SK-N-SH (cell line): ENCODE results near the gene HIPK1. TPM values are rescaled to one million over a fixed set of nuclear protein-coding genes. Genes with fewer than 3 reads are reported as not detected.

Experiments used
- CTCF ChIA-PET: fragments of 300-600, 350-600 bp; formaldehyde crosslinking; extraction: SDS; loops from one replicate; lab custom pipeline; 2021; lab: Yijun Ruan, JAX
- POLR2A ChIA-PET: fragments of 350-600 bp; sonication (Branson Sonifier 250); formaldehyde crosslinking; extraction: SDS; loops from one replicate; lab custom pipeline; 2020; ENCODE audit warnings: antibody characterized with exemption, inconsistent platforms; lab: Yijun Ruan, JAX
- DNase-seq: peaks from one replicate; pipeline ENCODE4 v3.0.0; 2012
- H2AFZ ChIP-seq: fragments of 200-600 bp; sonication (generic); 2 replicates; pipeline ENCODE4 v1.8.1; 2016; ENCODE audit warnings: antibody characterized with exemption, mild to moderate bottlenecking, low read depth
- H3F3A ChIP-seq: fragments of 200-600 bp; sonication (generic); replicated peaks from 2 replicates; pipeline ENCODE3; 2016; ENCODE audit warnings: antibody characterized with exemption, mild to moderate bottlenecking; ENCODE audit not compliant: insufficient read depth
- H3K27ac ChIP-seq, 2 experiments: fragments of 200-500 bp in 1 of 2; fragments of 200-600 bp in 1 of 2; sonication (Bioruptor generic) in 1 of 2; sonication (generic), shearing (Covaris generic) in 1 of 2; 2 replicates each; pipeline versions ENCODE4 v1.5.1 to v1.6.1; 2014 to 2016; ENCODE audit warnings: low read depth in 2 of 2, inconsistent platforms in 1 of 2, low read length in 1 of 2, mild to moderate bottlenecking in 1 of 2, mixed read lengths in 1 of 2
- H3K27me3 ChIP-seq: fragments of 200-600 bp; sonication (generic), shearing (Covaris generic); 2 replicates; pipeline ENCODE4 v1.6.1; 2016; ENCODE audit warnings: mixed run types; ENCODE audit not compliant: insufficient read depth
- H3K36me3 ChIP-seq, 2 experiments: fragments of 200-500 bp in 1 of 2; fragments of 200-600 bp in 1 of 2; sonication (Bioruptor generic) in 1 of 2; sonication (generic) in 1 of 2; replicated peaks in 1 of 2; 2 replicates each; pipeline versions ENCODE3 to v1.5.1; 2014 to 2016; ENCODE audit warnings: low read length in 1 of 2, mild to moderate bottlenecking in 1 of 2; ENCODE audit not compliant: insufficient read depth in 2 of 2, control insufficient read depth in 1 of 2
- H3K4me1 ChIP-seq, 2 experiments: fragments of 200-500 bp in 1 of 2; fragments of 200-600 bp in 1 of 2; sonication (Bioruptor generic) in 1 of 2; sonication (generic), shearing (Covaris generic) in 1 of 2; 2 replicates each; pipeline versions ENCODE4 v1.5.1 to v1.6.1; 2014 to 2016; ENCODE audit warnings: low read depth in 1 of 2, low read length in 1 of 2, mixed run types in 1 of 2; ENCODE audit not compliant: insufficient read depth in 2 of 2, control insufficient read depth in 1 of 2
- H3K4me2 ChIP-seq: fragments of 200-600 bp; sonication (generic), shearing (Covaris generic); 2 replicates; pipeline ENCODE4 v1.6.1; 2017; ENCODE audit warnings: mixed run types
- H3K4me3 ChIP-seq, 2 experiments: fragments of 200-500 bp in 1 of 2; fragments of 200-600 bp in 1 of 2; sonication (Bioruptor generic) in 1 of 2; sonication (generic), shearing (Covaris generic) in 1 of 2; 2 replicates each; pipeline versions ENCODE4 v1.5.1 to v1.8.1; 2014 to 2016; ENCODE audit warnings: low read depth in 2 of 2, inconsistent platforms in 1 of 2, low read length in 1 of 2, mild to moderate bottlenecking in 1 of 2, mixed read lengths in 1 of 2, moderate library complexity in 1 of 2
- H3K79me2 ChIP-seq: fragments of 200-600 bp; sonication (generic); 2 replicates; pipeline ENCODE4 v1.8.1; 2017; ENCODE audit warnings: mild to moderate bottlenecking; ENCODE audit not compliant: insufficient read depth
- H3K9ac ChIP-seq: fragments of 200-600 bp; sonication (generic); 2 replicates; pipeline ENCODE4 v1.6.1; 2017; ENCODE audit warnings: mixed run types
- H3K9me2 ChIP-seq: fragments of 200-600 bp; sonication (generic); 2 replicates; pipeline ENCODE4 v1.6.1; 2017; ENCODE audit warnings: mixed run types
- H3K9me3 ChIP-seq: fragments of 200-600 bp; sonication (generic); 2 replicates; pipeline ENCODE4 v1.6.1; 2017; ENCODE audit warnings: mixed run types, mild to moderate bottlenecking, moderate library complexity
- H4K20me1 ChIP-seq: fragments of 200-600 bp; sonication (generic); 2 replicates; pipeline ENCODE4 v1.6.1; 2017; ENCODE audit warnings: mild to moderate bottlenecking, mixed run types; ENCODE audit not compliant: insufficient read depth
- EP300 ChIP-seq, 2 experiments: IDR thresholded peaks; 2 replicates each; pipeline versions ENCODE4 v1.4.0 to v1.6.1; 2012; ENCODE audit warnings: borderline replicate concordance in 1 of 2, low read depth in 1 of 2, low read length in 1 of 2
- EZH2phosphoT487 ChIP-seq: fragments of 200-600 bp; sonication (generic); IDR thresholded peaks from 2 replicates; pipeline ENCODE4 v1.6.1; 2017; ENCODE audit warnings: low read depth, mixed run types, mild to moderate bottlenecking, antibody characterized with exemption, moderate library complexity, borderline replicate concordance
- GATA2 ChIP-seq: sonication (generic); formaldehyde crosslinking; IDR thresholded peaks from 2 replicates; pipeline ENCODE4 v1.5.0; 2020; ENCODE audit warnings: mild to moderate bottlenecking, missing genetic modification reagents
- MXI1 ChIP-seq: IDR thresholded peaks from 2 replicates; pipeline ENCODE4 v1.6.1; 2012; ENCODE audit warnings: mild to moderate bottlenecking, low read depth, low read length, improper control_type of control experiment
- NRF1 ChIP-seq: IDR thresholded peaks from 2 replicates; pipeline ENCODE4 v1.6.1; 2012; ENCODE audit warnings: low read depth, mild to moderate bottlenecking, low read length
- RAD21 ChIP-seq: IDR thresholded peaks from 2 replicates; pipeline ENCODE4 v1.6.1; 2012; ENCODE audit warnings: mild to moderate bottlenecking, low read length
- RCOR1 ChIP-seq: fragments of 150-350 bp; IDR thresholded peaks from 2 replicates; pipeline ENCODE4 v1.6.1; 2017; ENCODE audit warnings: antibody characterized with exemption, low read length
- RFX5 ChIP-seq: IDR thresholded peaks from 2 replicates; pipeline ENCODE4 v1.6.1; 2012; ENCODE audit warnings: mild to moderate bottlenecking, improper control_type of control experiment, low read length
- RXRA ChIP-seq: IDR thresholded peaks from 2 replicates; pipeline ENCODE4 v1.4.0; 2012; ENCODE audit warnings: low read depth, mild to moderate bottlenecking, borderline replicate concordance
- SIN3A ChIP-seq: IDR thresholded peaks from 2 replicates; pipeline ENCODE4 v1.6.1; 2012; ENCODE audit warnings: low read depth, mild to moderate bottlenecking, low read length, moderate library complexity, borderline replicate concordance
- SMC3 ChIP-seq: IDR thresholded peaks from 2 replicates; pipeline ENCODE4 v1.6.1; 2012; ENCODE audit warnings: low read depth, low read length, improper control_type of control experiment
- TEAD4 ChIP-seq: IDR thresholded peaks from 2 replicates; pipeline ENCODE4 v1.4.0; 2012; ENCODE audit warnings: mild to moderate bottlenecking, borderline replicate concordance; ENCODE audit not compliant: insufficient read depth
- YY1 ChIP-seq: IDR thresholded peaks from 2 replicates; pipeline ENCODE4 v1.4.0; 2012; ENCODE audit warnings: low read depth, mild to moderate bottlenecking
- WGBS: methylation state at CpG from one replicate; pipeline ENCODE4 v1.1.6; 2017; ENCODE audit warnings: low lambda C conversion rate; 5-methylcytosine and 5-hydroxymethylcytosine counted together
- polyA plus RNA-seq, 3 experiments: library from polyadenylated mRNA; depleted of rRNA; stranded (reverse); fragments of >200 nt; gene quantifications; 2 replicates each; pipeline ENCODE4 v1.2.3, GENCODE V29; 2012
- TF ChIP-seq, protein P1 (sequence below): IDR thresholded peaks from 2 replicates; pipeline ENCODE4 v1.4.0; 2012; ENCODE audit warnings: low read depth, borderline replicate concordance
- TF ChIP-seq, protein P2 (sequence below): IDR thresholded peaks from 2 replicates; pipeline ENCODE4; 2012
- TF ChIP-seq, protein P3 (sequence below): IDR thresholded peaks from 2 replicates; pipeline ENCODE4 v1.4.0; 2012; ENCODE audit warnings: low read depth

Gene HIPK1
- polyA plus RNA-seq, 1 of the 3 experiments (the other 2 are of a cell fraction): 7.1 TPM

GRCh38 chr1:114008993-114009392, 79.9 kb downstream of the HIPK1 start:
- Histone ChIP-seq H3K9me3 (no peaks in the 10 kb centered on the region), H3K4me1 (no peaks in the 10 kb centered on the region), H3K9me2 (no peaks in the 10 kb centered on the region), H2AFZ (no peak overlapping the region), H3K79me2 (no peaks in the 10 kb centered on the region), H4K20me1 (no peaks in the 10 kb centered on the region), H3K27ac (no peak overlapping the region), H3K4me2 (no peak overlapping the region), H3F3A (no peaks in the 10 kb centered on the region), H3K4me3 (no peak overlapping the region), H3K9ac (no peak overlapping the region), H3K36me3 (no peaks in the 10 kb centered on the region), H3K27me3 (no peaks in the 10 kb centered on the region)
- CTCF ChIA-PET: interaction anchor here (0.7 to 2.8 kb wide), 2 partner anchors 26 to 29 kb away, joined by 5 to 8 read pairs; partner anchors contain the start of gene OLFML3
- TF ChIP-seq RAD21 (no peak), MXI1 (no peak), EP300 (IDR thresholded peaks at IDR 0.05; ENCODE audit: borderline replicate concordance in 1 of 2, low read depth in 1 of 2, low read length in 1 of 2) (no peak), RCOR1 (no peak), RFX5 (no peak), NRF1 (no peak), YY1 (no peak)
- TF ChIP-seq, protein P1, sequence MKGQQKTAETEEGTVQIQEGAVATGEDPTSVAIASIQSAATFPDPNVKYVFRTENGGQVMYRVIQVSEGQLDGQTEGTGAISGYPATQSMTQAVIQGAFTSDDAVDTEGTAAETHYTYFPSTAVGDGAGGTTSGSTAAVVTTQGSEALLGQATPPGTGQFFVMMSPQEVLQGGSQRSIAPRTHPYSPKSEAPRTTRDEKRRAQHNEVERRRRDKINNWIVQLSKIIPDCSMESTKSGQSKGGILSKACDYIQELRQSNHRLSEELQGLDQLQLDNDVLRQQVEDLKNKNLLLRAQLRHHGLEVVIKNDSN: no peak
- no peak for DNase-seq
- POLR2A ChIA-PET: no interaction called here

DNA sequence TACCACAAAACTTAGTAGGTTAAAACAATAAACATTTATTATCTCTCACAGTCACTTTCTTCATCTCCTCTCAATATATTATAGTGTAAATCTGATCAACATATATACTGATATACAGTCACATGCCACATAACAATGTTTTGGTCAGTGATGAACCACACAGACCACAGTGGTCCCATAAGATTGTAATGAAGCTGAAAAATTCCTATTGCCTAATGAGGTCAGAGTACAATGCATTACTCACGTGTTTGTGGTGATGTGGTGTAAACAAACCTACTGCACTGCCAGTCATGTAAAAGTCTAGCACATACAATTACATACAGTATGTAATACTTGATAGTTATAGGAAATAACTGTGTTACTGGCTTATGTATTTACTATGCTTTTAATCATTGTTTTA, 80.3 kb downstream of the HIPK1 start:
- Histone ChIP-seq H3K9me3 (no peaks in the 10 kb centered on the region), H2AFZ (no peak overlapping the region), H3K4me3 (no peak overlapping the region), H3K27ac (no peak overlapping the region), H3K4me2 (no peak overlapping the region), H3K79me2 (no peaks in the 10 kb centered on the region), H3F3A (no peaks in the 10 kb centered on the region), H3K9me2 (no peaks in the 10 kb centered on the region), H4K20me1 (no peaks in the 10 kb centered on the region), H3K4me1 (no peaks in the 10 kb centered on the region), H3K36me3 (no peaks in the 10 kb centered on the region), H3K27me3 (no peaks in the 10 kb centered on the region), H3K9ac (no peak overlapping the region)
- ChIA-PET POLR2A (no interaction called here), CTCF (interaction anchor here (0.7 to 2.8 kb wide), 4 partner anchors 8 to 273 kb away, joined by 3 to 8 read pairs (median 6); partner anchors contain the start of gene OLFML3)
- 61% methylated on average over 1 of the region's 1 CpG for WGBS
- no peak for DNase-seq
- TF ChIP-seq SMC3 (no peak), GATA2 (CRISPR knock-in tag) (no peak), RXRA (no peak), TEAD4 (no peak), SIN3A (no peak), EZH2phosphoT487 (no peak), RCOR1 (no peak)
- TF ChIP-seq, protein P2, sequence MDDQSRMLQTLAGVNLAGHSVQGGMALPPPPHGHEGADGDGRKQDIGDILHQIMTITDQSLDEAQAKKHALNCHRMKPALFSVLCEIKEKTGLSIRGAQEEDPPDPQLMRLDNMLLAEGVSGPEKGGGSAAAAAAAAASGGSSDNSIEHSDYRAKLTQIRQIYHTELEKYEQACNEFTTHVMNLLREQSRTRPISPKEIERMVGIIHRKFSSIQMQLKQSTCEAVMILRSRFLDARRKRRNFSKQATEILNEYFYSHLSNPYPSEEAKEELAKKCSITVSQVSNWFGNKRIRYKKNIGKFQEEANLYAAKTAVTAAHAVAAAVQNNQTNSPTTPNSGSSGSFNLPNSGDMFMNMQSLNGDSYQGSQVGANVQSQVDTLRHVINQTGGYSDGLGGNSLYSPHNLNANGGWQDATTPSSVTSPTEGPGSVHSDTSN: no peak
- TF ChIP-seq, protein P3, sequence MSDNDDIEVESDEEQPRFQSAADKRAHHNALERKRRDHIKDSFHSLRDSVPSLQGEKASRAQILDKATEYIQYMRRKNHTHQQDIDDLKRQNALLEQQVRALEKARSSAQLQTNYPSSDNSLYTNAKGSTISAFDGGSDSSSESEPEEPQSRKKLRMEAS: no peak
